ENCODE results near the gene MRAP.
"Not testable (repeated sequence)": the region's sequence is repeated elsewhere in the genome, so short reads cannot be mapped to it uniquely, and the experiment has no call there.

Gene MRAP

DNA sequence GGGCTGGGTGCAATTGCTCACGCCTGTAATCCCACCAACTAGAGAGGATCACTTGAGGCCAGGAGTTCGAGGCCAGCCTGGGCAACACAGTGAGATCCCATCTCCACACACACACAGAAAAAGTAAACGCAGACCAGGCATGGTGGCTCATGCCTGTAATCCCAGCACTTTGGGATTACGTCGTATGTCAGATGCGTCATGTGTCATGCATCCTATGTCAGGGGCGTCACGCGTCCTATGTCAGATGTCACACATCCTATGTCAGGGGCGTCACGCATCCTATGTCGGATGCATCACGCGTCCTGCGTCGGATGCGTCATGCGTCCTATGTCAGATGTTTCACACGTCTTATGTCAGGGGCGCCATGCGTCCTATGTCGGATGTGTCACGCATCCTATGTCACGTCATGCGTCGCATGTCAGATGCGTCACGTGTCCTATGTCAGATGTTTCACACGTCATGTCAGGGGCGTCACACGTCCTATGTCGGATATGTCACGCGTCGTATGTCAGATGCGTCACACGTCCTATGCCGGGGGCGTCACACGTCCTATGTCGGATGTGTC lies 1.5 kb downstream of the MRAP start:
- no peak for DNase-seq

DNA sequence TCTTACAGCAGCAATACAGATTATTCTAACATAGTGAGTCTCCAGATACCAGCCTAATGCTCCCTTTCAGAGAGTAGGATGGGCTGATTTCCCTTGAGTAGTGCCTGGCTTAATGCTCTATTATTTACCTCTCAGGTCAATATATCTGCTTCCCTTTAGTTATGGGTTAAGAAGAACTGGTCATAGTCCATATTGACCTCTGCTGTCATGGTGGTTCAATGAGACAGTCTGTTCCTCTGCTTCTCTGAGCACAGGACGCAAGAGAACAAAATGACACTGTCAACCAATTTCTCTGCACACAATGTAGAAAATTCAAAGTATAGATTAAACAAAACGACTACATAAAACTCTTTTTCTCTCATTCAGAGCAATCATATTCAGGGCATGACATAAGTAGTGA lies 2.9 kb downstream of the MRAP start:
- DNase-seq, result no peak

DNA sequence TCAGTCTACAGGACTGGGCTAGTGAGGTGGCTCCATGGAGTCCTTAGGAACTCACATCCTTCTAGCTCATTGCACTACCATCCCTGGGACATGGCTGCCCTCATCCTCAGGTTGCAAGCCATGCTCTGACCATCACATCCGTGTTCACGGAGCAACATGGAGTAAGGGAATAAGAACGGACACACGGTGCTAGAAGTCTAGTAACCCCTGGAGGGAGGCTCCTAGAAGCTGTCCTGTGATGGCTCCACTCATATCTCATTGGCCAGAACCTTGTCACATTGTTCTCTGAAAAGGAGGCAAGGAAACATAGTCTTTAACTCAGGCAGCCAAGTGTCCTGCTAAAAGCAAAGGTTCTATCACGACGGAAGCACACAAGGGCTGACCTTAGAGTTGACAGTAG lies 3.9 kb downstream of the MRAP start:
- no peak for DNase-seq

DNA sequence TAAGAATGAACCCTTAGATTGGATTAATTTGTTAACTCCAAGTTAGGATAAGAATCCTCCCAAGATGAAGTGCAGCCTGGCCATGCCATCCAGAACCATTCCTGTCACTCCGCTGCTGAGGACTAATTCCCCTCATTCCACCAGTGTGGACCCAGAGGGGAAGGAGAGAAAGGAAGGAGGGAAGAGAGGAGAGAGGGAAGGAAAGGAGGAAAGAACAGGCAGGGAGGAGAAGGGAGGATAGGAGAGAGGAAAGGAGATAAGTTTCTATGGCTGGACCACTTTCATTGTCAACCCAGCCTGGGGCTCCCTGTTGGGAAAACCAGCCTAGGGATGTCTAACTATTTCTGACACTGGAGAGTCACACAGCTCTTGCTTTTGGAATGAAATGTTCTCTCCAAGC lies 4.7 kb downstream of the MRAP start:
- DNase-seq, result no peak

DNA sequence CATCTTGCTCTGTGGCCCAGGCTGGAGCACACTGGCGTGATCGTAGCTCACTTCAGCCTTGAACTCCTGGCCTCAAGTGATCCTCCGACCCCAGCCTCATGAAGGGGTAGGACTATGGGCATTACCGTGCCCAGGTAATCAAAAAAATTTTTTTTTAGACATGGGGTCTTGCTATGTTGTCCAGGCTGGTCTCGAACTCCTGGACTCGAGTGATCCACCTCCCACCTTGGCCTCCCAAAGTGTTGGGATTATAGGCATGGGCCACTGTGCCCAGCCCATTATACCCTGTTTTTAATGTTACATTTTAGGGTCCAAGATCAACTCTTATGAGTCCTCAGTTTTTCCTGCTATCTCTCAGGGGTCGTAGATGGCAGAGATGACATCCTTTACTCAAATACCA lies 6.3 kb downstream of the MRAP start:
- no peak for DNase-seq

DNA sequence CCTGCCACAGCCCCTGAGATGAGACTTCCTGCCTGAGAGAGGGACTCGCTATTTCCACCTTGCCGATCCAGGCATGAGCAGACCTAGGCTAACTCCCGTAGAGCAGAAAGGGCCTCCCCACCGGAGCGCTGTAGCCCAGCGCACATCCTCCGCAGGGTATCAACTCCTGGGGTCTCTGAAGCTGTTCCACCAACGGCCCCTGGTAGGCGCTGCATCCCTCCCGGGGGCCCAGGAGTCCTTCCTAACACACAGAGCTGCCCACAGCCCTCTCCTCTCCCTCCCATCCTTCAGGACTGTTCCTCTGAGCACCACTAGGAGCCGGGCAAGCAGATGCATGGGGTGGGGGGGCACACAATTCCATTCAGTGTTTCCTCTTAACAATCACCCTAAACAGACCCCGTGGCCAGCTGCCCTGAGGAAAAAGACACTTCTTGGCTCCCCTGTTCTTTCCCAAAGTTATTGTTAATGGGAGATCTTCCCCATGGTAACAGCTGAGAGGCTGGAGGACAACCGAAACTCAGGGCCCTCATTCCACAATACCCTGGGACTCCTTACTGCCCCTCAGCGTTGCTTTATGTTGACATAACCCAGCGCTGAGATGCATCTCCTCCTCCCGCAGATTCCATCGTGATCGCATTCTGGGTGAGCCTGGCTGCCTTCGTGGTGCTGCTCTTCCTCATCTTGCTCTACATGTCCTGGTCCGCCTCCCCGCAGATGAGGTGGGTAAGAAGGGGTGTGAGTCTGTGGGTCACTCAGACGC lies 7.5 kb downstream of the MRAP start:
- peak; percentile 6 for DNase-seq

DNA sequence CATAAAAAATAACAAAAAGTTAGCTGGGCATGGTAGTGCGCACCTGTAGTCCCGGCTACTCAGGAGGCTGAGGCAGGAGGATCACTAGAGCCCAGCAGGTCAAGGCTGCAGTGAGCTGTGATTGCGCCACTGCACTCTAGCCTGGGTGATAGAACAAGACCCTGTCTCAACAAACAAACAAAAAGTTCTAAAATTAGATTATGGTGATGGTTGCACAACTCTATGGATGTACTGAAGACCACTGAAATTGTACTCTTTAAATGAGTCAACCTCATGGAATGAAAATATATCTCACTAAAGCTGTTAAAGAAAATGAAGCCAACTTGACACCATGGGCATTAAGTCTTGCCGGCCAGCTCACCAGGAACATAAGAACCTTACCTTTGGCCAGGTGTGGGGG lies 9.1 kb downstream of the MRAP start:
- no peak for DNase-seq

DNA sequence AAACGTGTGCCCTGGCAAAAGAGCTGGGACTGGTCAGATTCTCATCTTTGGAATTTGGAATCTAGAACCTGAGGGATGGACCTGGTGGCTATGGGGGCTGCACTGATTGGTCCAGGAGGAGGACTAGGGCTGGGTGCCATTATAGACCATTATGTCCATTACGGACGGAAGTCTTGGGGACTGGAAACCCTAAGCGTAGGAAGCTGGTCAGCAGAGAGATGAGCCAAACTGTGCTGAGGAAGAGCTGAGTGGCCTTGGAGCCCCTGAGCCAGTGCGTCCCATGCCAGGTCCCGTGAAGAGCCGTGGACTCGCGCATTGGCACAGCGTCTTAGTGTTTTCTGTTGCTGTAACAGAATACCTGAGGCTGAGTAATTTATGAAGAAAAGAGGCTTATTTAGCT lies 10.0 kb downstream of the MRAP start:
- DNase-seq, result no peak

DNA sequence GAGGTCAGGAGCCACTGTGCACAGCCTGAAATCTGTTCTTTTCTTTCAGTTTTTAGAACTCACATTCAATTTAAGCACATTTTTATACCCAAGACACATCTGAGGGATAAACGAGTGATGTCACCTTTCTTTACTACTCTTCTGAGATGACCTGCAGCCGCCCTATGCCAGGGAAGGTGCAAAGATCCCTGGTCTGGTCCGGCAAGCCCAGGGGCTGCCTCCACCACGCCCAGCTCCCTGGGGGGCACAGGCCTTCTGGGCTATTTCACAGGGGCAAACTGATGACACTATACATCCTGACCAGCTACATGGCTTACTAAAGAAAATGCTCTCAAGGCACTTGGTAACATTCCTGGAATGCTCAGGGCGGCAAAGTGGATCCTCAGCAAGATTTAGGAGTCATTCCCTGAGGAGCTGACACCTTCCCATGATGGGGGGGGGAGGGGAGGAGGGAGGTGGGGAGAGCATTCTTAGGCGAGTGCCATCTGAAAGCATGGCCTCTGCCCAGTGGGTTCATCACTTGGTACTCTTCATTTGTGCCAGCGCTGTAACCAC lies 11.3 kb downstream of the MRAP start:
- no peak for DNase-seq

DNA sequence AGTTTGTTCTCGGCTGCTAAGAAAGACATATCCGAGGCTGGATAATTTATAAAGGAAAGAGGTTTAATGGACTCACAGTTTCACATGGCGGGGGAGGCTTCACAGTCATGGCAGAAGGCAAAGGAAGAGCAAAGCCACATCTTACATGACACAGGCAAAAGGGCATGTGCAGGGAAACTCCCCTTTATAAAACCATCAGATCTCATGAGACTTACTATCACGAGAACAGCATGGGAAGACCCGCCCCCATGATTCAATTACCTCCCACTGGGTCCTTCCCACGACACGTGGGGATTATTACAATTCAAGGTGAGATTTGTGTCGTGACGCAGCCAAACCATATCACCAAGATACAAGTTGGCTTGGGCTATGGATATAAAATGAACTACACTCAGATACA lies 12.3 kb downstream of the MRAP start:
- not testable (repeated sequence) for DNase-seq

DNA sequence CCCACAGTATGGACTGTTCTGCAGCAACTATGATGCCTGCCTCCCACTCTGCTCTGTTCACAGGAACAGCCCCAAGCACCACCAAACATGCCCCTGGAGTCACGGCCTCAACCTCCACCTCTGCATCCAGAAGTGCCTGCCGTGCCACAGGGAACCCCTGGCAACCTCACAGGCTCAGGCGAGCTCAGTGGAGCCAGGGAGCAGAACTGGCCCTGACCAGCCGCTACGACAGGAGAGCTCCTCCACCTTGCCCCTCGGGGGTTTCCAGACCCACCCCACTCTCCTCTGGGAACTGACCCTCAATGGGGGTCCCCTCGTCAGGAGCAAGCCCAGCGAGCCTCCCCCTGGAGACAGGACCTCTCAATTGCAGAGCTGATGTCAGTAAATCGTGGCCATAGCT lies 13.0 kb downstream of the MRAP start:
- no peak for DNase-seq

DNA sequence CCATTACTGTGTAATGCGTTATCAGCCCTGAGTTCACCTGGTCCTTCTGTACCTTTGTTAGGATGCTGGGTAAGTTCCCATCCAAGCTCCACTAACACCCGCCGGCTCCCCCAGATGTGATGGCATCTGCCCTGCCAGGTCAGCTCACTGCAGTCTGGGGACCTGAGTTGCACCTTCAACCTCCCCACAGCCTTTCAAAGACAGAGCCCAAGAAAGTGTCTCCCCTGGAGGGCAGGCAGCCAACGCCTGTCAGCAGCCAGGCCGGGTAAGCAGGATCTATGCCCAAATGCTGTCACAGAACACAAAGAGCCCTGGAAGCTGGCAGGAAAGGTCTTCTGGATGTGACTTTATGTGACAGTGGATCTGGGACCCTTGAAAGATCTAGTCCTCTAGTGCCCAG lies 13.7 kb downstream of the MRAP start:
- DNase-seq, result no peak

DNA sequence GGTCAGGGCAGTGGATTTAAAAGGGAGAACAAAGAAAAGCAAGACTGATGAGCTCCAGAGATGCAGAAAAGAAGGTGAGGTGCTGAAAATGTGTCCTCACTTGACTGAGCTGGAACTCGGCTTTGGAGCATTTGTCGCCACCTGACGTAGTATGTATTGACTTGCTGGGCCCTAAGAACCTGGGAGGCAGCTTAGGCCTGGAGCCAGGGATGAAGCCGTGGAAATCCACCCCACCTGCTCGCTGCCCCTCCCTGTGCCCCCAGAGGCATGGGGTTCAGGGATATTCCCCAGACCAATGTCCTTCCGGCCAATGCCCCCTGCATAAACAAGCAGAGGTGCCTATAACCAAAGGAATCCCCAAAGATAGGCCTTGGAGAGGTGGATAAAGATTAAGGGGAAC lies 14.3 kb downstream of the MRAP start:
- DNase-seq, result no peak

DNA sequence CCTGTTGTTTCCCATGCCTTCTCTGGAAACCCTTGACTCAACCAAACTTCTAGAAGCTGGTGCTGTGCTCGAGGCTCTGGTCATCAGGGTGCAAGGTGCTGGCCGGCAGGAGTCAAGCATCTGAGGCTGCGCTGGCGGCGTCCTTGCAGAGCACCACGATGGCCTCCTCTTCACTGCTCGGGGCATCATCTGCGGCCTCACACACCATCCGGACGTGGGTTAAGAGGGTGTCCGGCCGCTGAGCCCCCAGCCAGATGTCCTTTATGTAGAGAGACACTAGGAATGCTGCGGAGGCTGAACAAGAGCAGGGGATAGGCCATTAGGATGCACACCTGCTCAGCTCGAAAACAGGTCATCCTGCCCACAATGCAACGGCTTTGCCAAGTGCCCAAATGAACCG lies 16.2 kb downstream of the MRAP start:
- no peak for DNase-seq

DNA sequence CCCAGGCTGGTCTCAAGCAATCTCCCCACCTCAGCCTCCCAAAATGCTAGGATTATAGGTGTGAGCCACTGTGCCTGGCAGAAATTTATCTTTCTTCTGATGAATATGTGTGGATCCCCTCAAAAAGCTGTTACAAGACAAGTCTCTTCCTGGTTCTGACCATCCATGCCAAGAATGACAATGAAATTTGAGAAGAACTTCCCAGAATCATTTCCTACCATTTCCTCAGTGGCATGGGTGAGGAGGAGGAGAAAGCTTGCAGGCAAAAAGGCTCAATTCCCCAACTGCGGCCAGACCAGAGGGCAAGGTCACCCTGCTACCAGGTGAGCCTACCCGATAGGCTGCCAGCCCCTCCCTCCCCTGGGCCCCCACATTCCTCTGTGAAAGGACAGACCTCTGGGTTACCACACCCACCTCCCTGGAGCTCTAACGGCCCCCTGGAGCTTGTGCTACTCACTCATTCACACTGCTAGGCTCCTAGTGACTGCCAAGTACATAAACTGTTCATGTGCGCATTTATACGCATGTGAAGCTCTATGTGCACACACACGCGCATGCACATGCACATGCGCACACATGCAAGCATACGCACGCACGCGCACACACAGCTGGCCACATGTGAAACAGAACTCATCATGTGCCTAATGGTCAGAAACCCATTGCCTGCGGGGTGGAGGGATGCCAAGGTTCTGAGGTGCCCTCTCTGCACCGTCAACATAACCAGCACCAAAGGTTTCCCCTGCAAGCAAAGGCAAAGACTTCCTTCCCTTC lies 17.0 kb downstream of the MRAP start:
- no peak for DNase-seq

DNA sequence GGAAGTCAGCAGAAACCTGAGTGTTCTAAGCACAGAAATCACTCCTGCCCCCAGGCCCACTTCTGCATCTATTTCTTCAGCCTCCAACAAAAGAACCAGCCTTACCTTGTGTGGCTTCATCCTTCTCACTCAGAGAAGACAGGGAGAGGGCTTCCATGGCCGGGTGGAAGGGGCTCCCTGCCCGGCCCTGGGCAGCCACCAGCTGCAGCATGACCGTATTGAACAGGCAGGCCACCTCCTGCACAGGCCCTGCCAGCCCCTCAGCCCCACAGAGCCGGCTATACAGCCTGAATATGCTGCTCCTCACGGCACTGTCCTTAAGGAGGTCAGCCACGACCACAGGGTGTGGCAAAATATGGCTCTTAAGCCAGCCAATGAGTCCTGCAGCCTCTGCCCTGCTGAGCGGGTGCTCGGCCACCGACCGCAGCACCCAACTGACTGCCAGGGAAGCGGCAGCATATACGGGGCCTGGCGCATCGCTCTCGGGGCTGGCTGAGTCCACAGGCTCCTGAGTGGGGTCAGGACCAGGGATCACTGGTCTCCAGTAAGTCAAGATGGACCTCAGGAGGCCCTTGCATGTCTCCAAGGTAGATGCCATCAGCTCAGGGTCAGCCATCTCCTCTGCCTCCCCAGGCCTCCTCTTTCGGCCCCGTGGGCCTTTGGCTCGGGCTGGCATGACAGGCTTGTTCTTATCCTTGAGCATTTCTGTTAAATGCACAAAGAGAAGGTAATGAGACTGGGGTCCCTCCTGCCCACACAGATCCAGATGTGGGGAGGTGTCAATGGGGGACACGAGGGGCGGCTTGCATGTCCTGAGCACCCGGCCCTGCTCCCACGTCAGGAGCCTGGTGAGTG lies 17.9 kb downstream of the MRAP start:
- no peak for DNase-seq

DNA sequence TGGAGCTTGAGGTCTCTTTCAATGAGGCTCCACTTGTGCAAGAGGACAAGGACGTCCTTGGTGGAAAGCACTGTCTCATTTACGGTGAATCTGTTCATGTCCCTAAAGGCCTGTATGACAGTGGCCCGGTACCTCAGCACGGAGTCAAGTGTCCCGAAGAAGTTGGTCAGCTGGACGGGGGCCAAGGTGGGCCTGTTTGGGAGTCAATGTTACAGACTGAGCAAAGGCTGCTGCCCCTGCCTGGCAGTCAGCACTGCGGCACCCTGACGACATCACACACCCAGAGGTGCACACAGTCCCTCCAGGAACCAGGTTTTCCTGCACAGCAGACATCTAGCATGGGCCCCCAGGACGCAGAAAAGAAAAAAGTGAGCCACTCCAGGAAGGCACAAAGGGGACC lies 19.1 kb downstream of the MRAP start:
- no peak for DNase-seq

DNA sequence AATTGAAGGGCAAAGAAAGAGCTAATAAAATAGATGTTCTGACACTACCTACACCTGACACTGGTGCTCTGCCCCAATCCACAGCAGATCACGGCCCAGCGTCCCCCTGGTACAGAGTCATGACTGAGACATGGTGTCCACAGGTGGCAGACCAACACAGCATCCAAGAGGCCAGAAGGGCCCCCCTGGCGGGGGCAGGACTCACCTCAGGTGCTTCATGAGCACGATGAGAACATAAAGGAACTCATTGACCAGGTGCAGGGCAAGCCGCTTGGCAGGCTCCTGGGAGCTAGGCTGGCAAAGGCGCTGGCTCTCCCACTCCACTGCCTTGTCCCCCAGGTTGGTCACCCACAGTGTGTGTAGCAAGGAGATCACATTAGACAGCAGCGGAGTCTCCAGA lies 20.4 kb downstream of the MRAP start:
- no peak for DNase-seq

DNA sequence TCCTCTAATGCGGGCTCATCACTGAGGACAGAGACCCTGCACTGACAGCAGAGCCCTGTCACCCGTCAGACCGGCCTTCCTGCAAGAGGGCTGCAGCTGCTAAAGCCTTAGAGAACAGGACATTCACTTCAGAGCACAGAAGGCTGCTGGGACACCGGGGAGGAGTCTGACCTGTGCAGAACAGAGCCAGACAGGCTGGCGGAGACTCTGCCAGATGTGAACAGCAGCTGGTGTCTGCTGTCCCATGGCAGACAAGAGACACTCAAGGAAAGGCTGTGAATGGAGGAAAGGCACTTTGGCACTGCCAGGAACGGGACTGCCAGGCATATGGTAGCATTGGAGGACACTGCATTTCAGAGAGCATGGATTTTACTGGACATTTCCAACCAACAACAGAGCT lies 21.4 kb downstream of the MRAP start:
- DNase-seq, result no peak

DNA sequence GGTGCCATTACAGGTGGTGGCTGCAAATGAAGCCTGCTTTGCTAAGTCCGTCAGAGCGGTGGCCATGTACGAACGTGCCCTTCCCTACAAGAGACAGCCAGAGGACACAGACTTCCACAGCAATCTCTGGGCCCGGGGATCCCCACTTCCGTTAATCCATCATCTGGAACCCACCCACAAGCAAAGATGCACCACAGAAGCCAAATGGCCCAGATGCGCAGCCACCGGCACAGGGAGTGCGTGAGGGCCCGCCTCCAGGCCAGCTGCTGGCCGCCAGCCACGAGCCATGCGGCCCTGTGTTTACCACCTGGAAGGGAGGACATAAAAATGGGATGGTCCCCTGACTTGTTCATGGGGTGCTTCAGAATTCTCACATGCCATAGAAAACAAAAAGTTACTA lies 22.1 kb downstream of the MRAP start:
- no peak for DNase-seq

DNA sequence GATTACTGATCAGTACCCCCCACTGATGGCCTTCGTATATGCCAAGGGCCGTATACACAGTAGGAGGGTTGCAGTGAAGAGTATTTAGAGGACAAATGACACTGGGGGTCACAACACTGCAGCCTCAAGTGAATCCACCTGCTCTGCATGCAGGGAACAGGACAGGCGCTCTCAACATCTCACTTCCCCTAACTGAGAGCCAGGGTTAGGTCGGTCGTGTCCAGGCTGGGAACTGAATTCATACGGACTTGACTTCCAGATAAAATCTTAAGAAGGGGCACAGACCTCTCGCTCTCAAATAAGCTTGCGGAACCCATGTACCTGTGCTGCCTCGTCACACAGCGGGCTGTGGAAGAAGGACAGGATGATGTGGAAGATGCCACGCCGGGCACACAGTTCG lies 22.8 kb downstream of the MRAP start:
- DNase-seq, result no peak

DNA sequence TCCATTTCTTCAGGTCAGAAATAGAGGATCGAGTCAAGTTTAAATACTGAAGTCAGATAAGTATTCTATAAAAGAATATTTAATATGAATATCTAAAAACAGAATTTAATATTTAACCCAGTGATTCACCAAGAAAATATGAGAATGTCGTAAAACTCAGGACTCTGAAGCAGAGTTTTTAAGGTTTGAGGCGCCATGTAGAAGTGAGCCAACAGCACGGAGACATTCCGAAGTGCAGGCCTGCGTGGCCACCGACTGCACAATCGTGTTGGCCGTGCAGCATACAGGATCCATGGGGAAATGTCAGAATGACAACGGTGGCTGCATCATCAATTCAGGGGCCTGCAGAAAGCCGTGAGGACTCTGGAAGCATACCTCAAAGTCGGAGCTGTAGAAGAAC lies 23.4 kb downstream of the MRAP start:
- DNase-seq, result no peak

DNA sequence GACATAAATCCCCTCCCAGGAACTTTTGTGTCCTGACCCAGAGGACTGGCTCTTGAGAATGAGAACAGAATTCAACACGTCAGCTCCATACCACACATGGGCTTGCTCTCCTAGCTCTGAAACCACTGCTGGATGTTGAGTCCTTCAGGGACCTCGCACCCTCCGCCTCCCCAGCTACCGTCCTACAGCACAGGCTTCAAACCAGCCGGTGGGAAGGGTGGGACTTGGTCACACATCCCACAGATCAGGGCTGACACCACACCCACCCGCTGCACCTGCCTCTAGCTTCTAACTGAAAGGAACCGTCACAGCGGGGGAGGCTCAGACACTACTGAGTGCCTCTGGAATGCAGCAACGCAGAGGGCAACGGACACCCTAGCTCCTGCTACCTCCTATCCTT lies 24.0 kb downstream of the MRAP start:
- no peak for DNase-seq

Data from right kidney (tissue), 1 donor.